ENCODE data around the gene KLB. TPM values are rescaled to one million over a fixed set of nuclear protein-coding genes. Genes with fewer than 3 reads are reported as not detected.
A peak's percentile ranks its signal among the peaks of the same experiment; 100 is the strongest.

Gene KLB
- total RNA-seq, 1 donor from 2014 or later = not detected

DNA sequence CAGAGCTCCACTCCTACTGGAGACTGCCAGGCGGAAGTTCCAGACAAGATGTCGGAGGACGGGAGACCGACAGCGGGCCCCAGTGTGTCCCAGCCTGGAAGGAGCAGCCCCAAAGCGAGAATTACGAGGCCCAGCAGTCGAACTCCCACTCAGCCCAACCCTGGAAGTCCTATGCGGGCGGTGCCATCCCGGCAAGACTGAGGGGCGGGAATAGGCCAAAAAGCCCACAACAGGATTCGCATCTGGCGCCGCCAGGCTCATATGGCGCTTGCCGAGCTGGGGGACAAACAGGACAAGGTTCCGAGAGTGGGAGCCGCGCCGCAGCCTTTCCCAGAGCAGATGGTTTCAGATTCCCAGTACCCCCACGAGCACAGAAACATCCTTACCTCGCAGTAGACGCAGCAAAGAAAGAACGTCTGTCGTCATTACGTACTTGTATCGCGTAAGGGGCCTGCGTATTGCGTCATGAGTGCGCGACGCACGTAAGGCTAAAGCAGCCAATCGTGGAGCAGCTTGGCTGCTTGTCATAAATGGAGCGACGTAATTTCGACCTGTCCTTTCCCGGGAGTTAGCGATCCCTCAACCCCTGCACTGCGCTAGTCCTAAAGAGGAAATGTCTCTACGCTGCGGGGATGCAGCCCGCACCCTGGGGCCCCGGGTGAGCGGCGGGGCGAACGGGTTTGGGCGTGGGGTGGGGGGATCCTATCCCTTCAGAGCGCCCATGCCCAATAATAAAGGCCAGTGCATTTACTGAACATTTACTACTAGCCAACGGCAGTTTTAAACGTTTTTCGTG lies 52.0 kb downstream of the KLB start, which contains the start of the genes LIAS and RPL9:
Gene LIAS (plus strand): TSS at position 552 of the 796 bp plus-strand sequence. CDS start 62 bp downstream, at position 614.
Gene RPL9 (minus strand): TSS at position 418 of the 796 bp plus-strand sequence. CDS start 483 bp downstream, outside the sequence.
- DNase-seq (ENCODE audit: extremely low read depth, low read depth, low spot score) = peak; percentile 96

DNA sequence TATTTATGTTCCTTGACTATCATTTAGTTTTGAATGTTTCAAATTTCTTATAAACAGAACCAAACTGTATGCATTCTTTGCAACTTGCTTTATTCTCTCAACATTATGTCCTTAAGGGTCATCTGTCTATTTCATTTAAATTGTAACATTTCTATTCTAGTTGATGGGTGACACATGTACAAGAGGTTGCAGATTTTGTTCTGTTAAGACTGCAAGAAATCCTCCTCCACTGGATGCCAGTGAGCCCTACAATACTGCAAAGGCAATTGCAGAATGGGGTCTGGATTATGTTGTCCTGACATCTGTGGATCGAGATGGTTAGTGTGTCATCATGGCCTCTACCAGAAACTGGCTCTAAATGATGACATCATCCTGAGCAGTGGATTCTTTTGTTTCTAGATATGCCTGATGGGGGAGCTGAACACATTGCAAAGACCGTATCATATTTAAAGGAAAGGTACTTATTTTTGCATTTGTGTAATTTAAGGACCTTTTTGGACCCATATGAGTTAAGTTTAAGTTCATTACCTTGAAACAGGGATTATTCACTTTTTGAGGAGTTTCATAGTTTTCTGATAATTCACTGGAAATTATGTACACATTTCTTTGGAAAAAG lies 58.3 kb downstream of the KLB start:
- no peak for DNase-seq (ENCODE audit: extremely low read depth, low read depth, low spot score)

DNA sequence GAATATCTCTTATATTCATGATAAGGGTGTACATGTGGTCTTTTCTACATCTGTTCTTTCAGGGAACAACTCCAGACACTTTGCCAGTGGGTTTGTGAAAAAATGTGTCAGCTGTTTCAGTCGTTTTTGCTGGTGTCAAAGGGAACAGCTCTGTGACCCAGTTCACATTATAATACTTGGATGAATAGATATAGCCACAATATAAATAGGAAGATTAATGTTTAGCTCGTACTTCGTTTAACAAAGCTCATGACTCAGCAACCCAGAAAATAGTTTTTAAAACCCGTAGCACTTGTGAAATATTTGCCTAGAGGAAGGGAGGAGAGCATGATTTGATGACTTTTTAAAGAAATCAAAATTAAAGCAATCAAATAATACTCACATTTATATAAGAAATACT lies 60.0 kb downstream of the KLB start:
- no peak for DNase-seq (ENCODE audit: extremely low read depth, low read depth, low spot score)

DNA sequence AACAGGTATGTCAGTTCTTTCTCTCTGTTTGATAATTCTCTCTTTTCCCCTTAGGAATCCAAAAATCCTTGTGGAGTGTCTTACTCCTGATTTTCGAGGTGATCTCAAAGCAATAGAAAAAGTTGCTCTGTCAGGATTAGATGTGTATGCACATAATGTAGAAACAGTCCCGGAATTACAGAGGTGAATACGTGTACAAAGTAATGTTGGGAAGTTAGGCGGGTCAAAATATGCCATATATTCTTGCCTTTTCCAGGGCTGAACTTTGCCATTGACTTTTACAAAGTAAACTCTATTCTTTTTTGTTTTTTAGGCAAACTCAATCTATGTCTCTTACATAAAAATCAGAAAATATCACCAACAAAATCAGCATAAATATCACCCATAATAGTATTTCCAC lies 60.7 kb downstream of the KLB start:
- DNase-seq (ENCODE audit: extremely low read depth, low read depth, low spot score) = no peak

DNA sequence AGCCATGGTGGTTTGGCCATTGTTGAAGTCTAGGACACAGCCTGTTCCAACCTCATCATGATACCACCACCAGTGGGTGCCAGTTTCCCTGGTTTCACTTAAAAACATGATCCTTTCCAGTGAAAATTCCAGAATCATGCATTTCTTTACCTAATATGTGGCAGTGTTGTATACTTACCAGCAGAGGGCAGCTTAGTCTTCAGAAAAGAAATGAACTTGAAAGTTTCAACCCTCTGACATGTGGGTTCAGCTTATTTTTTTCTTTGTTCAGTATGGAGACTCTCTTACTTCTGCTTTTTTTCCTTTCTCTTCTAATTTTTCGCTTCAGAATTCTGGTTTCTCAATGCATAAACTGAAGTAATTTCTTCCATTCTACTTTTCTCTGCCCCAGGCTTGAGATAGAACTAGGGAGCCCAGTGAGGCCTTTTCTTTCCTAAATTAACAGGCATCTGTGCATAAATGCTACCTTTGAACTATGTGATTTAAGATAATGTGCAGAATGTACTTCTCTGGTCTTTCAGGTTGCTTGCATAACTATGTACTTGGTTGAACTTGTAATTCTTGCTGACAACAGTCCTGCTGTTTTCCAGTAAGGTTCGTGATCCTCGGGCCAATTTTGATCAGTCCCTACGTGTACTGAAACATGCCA lies 62.8 kb downstream of the KLB start:
- DNase-seq (ENCODE audit: extremely low read depth, low read depth, low spot score) = peak; percentile 81

DNA sequence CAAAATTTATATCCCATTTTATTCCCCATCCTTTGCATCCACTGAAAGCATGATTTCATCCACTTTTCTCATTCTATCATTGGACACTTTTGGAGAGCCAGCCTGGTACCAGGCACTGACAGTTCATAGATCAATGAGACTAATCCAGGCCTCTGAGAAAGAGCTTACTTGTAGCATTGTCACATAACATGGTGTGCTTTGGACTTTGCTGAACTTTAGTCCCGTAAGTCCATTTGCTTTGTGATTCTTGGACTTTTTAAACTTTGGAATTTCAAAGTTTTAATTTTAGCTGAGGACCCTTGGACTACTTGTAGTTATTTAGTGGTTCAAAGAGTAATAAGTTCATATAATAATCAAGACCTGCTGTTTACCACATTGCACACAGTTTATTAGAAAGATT lies 63.7 kb downstream of the KLB start:
- DNase-seq (ENCODE audit: extremely low read depth, low read depth, low spot score) = no peak

DNA sequence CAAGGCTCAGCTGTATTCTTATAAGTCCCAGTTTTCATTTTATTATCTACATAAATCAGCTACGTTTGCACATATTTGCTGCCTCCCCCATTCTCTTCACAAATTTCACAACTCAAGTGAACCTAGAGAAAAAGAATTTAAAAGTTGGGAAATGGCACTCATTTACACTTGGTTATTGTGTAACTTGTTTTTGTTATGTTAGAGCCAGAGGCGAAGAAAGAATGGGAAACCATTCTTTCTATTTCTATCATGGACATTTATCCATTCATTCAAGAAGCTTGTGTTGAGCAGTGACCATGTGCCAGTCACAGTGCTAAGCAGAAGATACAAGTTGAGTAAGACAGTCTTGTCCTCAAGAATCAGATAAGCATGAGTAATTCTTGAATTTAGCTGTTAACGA lies 65.7 kb downstream of the KLB start:
- no peak for DNase-seq (ENCODE audit: extremely low read depth, low read depth, low spot score)

DNA sequence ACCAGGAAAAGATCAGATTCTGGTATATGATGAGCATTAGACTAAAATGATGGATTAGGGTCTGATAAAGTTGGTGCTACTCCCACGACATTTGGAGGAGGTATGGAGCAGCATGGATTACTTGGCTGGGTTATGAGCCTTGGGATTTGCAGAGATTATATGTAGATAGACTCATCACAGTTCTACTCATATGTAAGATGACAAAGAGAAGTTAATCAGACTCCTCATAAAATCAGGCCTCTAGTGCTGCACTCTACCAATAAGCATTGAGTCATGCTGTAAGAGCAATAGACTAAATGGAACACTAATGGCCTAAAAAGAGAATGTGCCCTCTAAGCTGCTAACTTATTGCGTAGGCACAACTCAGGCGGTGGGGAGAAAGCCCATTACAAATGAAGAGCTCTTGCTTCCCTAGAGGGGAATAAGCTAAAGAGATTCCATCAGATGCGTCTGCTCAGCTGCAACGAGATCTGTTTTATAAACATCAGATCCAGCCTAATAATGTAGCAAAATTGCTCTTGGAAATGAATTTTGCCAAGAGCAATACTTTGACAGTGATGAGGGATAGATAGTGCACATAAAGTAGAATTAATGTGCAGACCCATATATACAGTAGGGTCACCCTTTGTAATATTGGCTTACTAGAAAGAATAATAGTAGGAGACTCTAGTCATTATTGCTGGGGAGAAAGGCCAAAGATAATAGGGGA lies 69.6 kb downstream of the KLB start:
- no peak for DNase-seq (ENCODE audit: extremely low read depth, low read depth, low spot score)

DNA sequence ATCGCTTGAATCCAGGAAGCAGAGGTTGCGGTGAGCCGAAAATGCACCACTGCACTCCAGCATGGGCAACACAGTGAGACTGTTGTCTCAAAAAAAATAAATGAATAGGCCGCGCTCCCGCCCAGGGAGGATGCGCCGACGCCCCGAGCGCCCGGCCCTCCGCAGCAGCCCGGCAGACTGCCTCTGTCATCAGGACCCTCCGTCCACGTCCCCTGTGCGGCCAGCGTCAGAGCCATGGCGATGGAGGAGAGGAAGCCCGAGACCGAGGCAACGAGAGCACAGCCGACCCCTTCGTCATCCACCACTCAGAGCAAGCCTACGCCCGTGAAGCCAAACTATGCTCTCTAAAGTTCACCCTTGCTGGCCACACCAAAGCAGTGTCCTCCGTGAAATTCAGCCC lies 73.5 kb downstream of the KLB start:
- no peak for DNase-seq (ENCODE audit: extremely low read depth, low read depth, low spot score)

DNA sequence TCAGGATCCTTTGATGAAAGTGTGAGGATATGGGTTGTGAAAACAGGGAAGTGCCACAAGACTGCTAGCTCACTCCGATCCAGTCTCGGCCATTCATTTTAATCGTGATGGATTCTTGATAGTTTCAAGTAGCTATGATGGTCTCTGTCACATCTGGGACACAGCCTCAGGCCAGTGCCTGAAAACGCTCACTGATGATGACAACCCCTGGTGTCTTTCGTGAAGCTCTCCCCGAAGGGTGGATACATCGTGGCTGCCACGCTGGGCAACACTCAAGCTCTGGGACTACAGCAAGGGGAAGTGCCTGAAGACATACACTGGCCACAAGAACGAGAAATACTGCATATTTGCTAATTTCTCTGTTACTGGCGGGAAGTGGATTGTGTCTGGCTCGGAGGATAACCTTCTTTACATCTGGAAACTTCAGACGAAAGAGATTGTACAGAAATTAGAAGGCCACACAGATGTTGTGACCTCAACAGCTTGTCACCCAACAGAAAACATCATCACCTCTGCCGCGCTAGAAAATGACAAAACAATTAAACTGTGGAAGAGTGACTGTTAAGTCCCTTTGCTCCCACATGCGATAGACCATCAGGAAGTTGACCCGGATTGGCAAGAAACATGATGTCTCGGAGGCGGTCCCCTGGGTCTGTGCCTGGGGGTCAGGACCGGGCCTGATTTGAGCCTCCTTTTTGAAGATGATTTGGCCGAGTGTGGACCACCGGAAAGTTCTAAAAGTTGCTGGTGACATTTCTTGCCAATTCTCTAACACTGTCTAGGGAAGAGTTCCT lies 74.4 kb downstream of the KLB start:
- DNase-seq (ENCODE audit: extremely low read depth, low read depth, low spot score) = no peak

DNA sequence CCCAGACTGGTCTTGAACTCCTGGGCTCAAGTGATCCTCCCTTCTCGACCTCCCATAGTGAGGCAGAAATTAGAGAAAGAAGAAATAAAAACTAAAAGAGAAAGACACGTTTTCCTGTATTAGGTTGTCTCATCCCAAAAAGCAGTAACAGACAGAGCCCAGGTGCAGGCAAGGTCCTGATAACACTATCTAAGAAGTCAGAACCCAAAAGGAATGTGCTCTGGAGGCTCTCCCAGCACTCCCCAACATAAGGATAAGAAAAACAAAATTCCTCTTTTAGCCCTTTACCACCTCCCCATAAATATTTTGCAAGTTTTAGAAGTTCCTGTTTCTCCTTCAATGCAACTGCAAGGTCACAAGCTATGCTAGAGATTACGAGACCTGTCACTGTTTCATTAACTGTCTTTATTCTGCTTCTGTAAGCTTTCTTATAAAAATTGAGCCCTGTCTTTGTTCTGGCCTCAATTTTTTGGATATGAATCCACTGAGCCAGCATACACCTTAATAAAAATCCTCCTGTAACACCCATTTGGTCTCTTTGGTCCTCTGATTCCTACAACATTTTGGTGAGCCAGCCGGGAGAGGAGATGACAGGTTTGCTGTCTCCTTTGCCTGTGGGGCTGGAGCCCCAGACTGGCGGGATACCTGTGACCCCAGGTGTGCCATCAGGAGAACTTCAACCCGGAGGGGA lies 78.0 kb downstream of the KLB start:
- no peak for DNase-seq (ENCODE audit: extremely low read depth, low read depth, low spot score)

DNA sequence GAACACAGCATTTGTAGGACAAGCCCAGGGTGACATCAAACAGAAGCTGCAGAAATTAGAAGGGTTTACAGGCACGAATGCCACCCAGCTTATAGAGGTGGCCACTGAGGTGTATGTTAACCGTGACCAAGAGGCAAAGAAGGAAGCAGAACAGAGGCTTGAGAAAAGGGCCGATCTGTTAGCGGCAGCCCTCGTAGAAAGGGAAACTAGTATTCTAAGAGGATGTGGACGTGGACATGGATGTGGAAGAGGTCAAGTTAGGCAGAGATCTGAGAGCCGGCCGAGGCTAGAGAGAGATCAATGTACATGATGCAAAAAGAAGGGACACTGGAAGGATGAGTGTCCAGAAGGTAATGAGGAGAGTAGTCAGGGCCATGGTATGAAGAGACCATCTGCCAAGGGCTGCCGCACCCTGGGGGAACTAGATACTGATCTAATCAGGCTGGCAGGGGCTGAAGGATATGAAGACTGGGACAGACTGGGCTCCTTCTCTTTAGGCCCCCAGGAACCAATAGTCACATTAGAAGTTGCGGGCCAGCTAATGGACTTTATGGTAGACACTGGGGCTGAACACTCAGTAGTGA lies 79.6 kb downstream of the KLB start:
- no peak for DNase-seq (ENCODE audit: extremely low read depth, low read depth, low spot score)

DNA sequence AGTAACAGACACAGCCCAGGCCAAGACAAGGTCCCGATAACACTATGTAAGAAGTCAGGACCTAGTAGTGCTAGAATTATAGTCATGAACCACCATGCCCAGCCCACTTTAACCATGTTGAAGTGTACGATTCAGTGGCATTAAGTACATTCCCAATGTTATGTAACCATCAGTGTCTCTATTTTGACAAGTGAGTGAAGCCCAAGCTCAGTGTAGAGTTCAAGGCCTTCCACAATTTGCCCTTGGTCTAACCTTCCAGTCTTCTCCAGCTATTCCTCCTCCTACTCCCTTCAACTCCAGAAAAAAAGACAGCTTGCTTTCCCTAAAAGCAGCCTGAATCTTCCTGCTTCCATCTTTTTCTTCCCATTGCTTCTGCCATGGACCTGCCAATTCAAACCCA lies 83.6 kb downstream of the KLB start:
- DNase-seq (ENCODE audit: extremely low read depth, low read depth, low spot score) = no peak

DNA sequence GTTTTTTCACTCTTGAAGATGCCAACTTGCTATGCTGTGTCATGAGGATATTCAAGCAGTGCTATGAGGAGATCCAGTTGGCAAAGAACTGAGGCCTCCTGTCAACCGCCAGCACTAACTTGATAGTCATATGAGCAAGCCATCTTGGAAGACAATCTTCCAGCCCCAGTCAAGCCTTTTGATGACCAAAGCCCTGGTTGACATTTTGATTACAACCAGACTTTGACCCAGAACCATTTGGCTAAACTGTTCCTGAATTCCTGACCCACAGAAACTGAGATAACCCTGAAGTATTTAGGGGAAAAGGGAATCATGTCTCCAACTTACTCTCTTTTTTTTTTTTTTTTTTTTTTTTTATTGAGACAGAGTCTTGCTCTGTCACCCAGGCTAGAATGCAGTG lies 87.6 kb downstream of the KLB start:
- DNase-seq (ENCODE audit: extremely low read depth, low read depth, low spot score) = no peak

DNA sequence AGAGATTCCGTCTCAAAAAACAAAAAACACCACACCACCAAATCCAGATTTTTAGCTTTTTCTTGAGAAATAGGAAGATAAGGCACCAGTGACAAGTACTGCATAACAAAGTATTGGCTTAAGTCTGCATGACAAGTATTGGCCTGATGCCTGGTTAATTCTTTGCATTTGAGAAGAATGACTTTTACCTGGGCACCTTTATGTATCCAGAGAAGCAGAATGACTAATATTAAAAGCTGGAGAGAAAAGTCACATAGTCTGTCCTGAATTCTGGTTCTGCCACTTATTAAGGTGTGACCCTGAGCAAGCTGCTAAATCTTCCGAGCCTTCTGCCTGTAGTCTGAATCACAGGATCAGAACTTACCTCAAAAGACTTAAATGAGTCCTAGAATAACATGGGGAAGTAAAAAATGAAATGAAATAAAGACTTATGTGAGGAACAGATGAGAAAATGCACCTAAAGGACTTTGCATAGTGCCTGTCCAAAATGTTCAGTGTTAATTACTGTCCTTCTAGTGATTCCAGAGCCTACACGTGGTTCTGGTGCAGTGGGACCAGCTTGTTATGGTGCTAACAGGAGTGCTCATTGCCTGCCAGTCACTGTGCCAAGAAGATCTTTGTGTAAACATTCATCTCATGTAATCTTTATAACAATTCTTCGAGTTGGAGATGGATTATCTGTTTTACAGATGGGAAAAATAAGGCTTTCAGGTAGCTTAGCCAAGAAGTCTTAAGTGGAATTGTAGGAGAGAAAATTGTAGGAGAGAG lies 88.9 kb downstream of the KLB start:
- no peak for DNase-seq (ENCODE audit: extremely low read depth, low read depth, low spot score)

DNA sequence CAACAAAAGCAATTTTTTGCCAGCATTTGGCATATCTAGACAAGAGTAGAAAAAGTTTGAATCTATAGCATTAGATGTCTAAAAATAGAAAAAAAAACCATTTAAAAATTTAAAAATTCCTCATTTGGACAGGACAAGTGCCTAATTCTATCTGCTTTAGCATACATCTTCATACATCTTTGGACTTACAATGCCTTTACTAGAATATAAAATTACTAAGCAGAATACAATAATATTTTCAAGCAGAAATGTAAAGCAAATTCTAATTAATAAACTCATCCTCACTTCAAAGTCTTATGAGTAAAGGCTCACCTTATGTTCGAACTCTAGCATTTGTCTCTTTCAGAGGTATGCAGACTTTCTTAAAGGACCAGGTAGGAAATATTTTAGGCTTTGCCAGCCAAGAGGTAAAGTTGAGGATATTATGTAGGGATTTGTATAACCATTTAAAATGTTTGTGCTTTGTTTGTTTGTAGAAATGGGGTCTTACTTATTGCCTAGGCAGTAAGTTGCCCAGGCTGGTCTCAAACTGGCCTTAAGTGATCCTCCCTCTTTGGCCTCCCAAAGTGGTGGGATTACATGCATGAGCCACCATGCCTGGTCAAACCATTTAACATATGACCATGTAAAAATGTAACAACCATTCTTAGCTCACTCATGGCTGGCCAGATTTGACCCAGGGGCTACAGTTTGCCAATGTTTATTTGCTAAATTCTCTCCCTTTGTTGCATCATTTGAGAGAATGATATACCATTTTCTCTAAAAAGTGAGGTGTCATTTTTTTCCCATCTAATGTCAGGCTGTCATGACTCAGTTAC lies 91.4 kb downstream of the KLB start:
- no peak for DNase-seq (ENCODE audit: extremely low read depth, low read depth, low spot score)

DNA sequence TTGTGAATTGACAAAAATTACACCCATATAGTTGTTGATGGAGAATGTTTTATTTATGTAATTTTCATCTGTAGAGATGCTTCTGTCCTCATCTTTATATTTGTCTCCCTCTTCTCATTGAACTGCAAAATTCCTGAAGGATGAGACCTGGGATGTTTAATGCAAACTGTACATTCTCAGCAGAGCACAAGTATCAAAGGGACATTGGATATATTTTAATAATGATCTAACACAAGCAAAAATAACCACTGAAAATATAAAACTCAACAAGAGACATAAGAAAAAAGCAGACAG lies 91.9 kb downstream of the KLB start:
- no peak for DNase-seq (ENCODE audit: extremely low read depth, low read depth, low spot score)

All from glomerular endothelial cell (primary cell).